Erythroblast (primary cell): ENCODE results near the gene DPYSL5.

ENCODE experiments used
- GATA1 ChIP-seq: IDR thresholded peaks from 2 replicates; pipeline ENCODE4 v1.6.1; 2011; ENCODE audit warnings: low read depth, mild to moderate bottlenecking, control low read depth, low read length, moderate library complexity
- POLR2A ChIP-seq: IDR thresholded peaks from 2 replicates; pipeline ENCODE4 v1.6.1; 2011; ENCODE audit warnings: mild to moderate bottlenecking, low read length

DNA sequence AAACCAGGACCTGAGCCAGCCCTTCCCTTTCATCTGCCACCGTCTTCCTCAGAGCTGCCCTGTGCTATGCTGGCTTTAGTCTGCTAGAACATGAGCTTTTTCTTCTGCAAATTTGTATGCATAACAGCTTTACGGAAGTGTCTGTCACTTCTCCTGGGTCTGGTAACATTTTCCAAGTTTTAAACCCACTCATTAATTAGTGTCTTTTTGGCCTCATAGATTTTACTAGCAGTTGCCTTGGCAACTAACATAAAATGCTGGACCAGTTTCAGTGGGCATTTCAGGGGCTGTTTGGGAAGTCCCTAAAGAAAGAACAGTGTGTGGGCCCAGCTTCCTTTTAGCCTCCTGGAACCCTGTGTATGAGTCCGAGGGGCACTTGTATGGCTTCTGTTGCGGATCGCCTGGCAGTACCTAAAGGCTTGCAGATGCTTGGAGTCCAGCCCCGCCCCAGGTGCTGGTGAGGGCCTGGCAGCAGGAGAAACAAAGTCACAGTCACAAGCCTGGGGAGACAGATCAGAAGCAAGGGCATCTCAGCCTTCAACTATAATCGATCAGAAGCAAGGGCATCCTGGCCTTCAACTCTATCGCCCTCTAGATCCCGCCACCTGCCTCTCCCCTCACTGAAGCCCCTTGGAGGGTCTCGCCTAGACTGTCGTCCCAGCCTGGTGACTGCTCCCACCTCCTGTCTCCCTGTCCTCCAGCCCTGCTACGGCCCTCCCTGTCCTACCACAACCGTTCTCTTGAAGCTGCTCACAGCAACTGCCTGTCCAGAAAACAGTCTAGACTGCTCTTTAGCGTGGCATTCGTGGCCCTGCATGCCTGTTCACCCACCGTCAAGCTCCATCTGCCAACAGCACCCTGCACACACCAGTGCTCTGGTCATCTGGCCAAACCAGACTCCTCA lies 85.8 kb downstream of the DPYSL5 start:
- TF ChIP-seq POLR2A: no peak
- no peak for TF ChIP-seq GATA1
